Epithelial cell of proximal tubule (primary cell): ENCODE results near the gene RNF114. TPM values are rescaled to one million over a fixed set of nuclear protein-coding genes. Genes with fewer than 3 reads are reported as not detected.
"Not testable (repeated sequence)": the region's sequence is repeated elsewhere in the genome, so short reads cannot be mapped to it uniquely, and the experiment has no call there.

ENCODE experiments used
- DNase-seq: peaks from one replicate; pipeline ENCODE4 v3.0.0-alpha.2; 2011; ENCODE audit warnings: low read depth
- H3K4me3 ChIP-seq: 2 replicates; pipeline ENCODE4 v1.5.1; 2011; ENCODE audit warnings: low read depth, mild to moderate bottlenecking, low read length
- total RNA-seq: library from RNA; depleted of rRNA; stranded (reverse); fragments of >200 nt; gene quantifications from 2 replicates; pipeline ENCODE4 v1.2.3, GENCODE V29; 2015
- TF ChIP-seq, protein P1 (sequence below): conservative IDR thresholded peaks from 2 replicates; pipeline ENCODE4 v1.5.1; 2012; ENCODE audit warnings: low read depth, mild to moderate bottlenecking, low read length

The RNF114 gene
- total RNA-seq, 1 donor from 2014 or later = 157 TPM

GRCh38 chr20:49945701-49946477 lies 9.7 kb downstream of the RNF114 start:
- H3K4me3 ChIP-seq = no peak overlapping the region
- TF ChIP-seq, protein P1, sequence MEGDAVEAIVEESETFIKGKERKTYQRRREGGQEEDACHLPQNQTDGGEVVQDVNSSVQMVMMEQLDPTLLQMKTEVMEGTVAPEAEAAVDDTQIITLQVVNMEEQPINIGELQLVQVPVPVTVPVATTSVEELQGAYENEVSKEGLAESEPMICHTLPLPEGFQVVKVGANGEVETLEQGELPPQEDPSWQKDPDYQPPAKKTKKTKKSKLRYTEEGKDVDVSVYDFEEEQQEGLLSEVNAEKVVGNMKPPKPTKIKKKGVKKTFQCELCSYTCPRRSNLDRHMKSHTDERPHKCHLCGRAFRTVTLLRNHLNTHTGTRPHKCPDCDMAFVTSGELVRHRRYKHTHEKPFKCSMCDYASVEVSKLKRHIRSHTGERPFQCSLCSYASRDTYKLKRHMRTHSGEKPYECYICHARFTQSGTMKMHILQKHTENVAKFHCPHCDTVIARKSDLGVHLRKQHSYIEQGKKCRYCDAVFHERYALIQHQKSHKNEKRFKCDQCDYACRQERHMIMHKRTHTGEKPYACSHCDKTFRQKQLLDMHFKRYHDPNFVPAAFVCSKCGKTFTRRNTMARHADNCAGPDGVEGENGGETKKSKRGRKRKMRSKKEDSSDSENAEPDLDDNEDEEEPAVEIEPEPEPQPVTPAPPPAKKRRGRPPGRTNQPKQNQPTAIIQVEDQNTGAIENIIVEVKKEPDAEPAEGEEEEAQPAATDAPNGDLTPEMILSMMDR = no peak
- no peak for DNase-seq

DNA sequence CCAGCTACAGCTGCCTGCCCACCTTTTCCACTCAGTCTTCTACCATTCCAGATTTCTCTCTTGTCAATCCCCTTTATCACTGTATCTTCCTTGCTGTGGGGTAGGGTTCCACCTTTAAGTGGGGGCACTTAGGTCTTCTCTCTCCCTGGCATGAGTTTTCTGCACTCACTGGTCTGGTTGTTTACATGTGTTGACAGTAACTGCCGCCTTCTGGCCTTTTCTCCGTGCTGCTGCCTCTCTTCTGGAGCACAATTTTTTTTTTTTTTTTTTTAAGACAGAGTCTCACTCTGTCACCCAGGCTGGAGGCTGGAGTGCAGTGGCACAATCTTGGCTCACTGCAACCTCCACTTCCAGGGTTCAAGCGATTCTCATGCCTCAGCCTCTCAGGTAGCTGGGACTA lies 12.0 kb downstream of the RNF114 start:
- DNase-seq = no peak
- TF ChIP-seq, protein P1 = no peak
- no peak overlapping the region for H3K4me3 ChIP-seq

GRCh38 chr20:49948809-49949507 lies 12.8 kb downstream of the RNF114 start:
- no peak for DNase-seq

DNA sequence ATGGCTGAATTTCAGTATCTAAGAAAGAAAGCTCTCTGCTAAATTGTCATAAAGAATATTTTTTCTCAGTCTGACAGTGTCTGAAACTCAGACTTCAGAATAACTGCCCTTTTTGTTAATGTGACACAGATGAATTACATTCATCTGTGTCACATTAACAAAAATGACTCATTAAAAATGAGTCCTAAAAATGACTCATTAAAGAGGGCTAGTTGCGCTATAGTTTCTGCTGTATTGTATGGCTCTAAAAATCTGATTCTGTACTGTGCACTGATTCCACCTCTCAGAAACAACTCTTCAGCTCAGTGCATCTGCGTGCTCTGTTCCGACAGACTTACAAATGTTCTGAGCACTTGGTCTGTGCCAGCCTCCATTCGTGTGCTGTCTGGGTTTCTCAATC lies 15.0 kb downstream of the RNF114 start:
- TF ChIP-seq, protein P1 = no peak
- no peak for DNase-seq
- no peak overlapping the region for H3K4me3 ChIP-seq

More at GRCh38 chr20:49948809-49949507, 12.8 kb downstream of the RNF114 start:
- TF ChIP-seq, protein P1 = no peak
- no peak overlapping the region for H3K4me3 ChIP-seq

- H3K4me3 ChIP-seq = no peak overlapping the region
- TF ChIP-seq, protein P1 = no peak
- DNase-seq = no peak
Observed at GRCh38 chr20:49955167-49955566, 19.0 kb downstream of the RNF114 start.

- not testable (repeated sequence) for DNase-seq, H3K4me3 ChIP-seq
Observed at GRCh38 chr20:49955830-49956396, 19.7 kb downstream of the RNF114 start.

- TF ChIP-seq, protein P1 = no peak
- no peak overlapping the region for H3K4me3 ChIP-seq
- DNase-seq = no peak
Observed at GRCh38 chr20:49956689-49957088, 20.5 kb downstream of the RNF114 start.

DNA sequence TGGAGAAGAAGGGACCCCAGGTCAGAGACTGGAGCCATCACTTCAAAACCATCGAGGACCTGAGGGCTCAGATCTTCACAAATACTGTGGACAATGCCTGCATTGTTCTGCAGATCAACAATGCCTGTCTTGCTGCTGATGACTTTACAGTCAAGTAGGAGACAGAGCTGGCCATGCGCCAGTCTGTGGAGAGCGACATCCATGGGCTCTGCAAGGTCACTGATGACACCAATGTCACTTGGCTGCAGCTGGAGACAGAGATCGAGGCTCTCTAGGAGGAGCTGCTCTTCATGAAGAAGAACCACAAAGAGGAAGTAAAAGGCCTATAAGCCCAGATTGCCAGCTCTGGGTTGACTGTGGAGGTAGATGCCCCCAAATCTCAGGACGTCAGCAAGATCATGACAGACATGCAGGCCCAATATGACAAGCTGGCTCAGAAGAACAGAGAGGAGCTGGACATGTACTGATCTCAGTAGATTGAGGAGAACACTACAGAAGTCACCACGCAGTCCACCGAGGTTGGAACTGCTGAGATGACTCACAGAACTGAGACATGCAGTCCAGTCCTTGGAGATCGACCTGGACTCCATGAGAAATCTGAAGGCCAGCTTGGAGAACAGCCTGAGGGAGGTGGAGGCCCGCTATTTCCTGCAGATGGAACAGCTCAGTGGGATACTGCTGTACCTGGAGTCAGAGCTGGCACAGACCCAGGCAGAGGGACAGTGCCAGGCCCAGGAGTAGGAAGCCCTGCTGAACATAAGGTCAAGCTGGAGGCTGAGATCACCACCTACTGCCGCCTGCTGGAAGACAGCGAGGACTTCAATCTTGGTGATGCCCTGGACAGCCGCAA lies 21.1 kb downstream of the RNF114 start:
- not testable (repeated sequence) for DNase-seq, H3K4me3 ChIP-seq
